ENCODE results near the gene AUTS2.

- no peak for TF ChIP-seq CTCF (IDR thresholded peaks at IDR 0.05 in 8 of 11, conservative IDR thresholded peaks at IDR 0.05 in 3 of 11)
- no peak for TF ChIP-seq POLR2A (IDR thresholded peaks at IDR 0.05)
- TF ChIP-seq POLR2AphosphoS5 (IDR thresholded peaks at IDR 0.05): no peak
These were observed 967.6 kb downstream of the AUTS2 start for GRCh38 chr7:70565721-70566370.

Data from spleen (tissue), 7 donors.